ENCODE measurements around the gene SPATA31A6.
"Not testable (repeated sequence)": the region's sequence is repeated elsewhere in the genome, so short reads cannot be mapped to it uniquely, and the experiment has no call there.

SPATA31A6 gene

GRCh38 chr9:42183359-42183758 lies at the start of gene SPATA31A6:
Gene SPATA31A6 (plus strand): TSS chr9:42183659. CDS start chr9:42183688, 29 bp downstream.
- H3K27ac ChIP-seq; H3K4me3 ChIP-seq (ENCODE audit: low read depth, low read length); DNase-seq; H3K36me3 ChIP-seq; H3K9me3 ChIP-seq (ENCODE audit: severe bottlenecking); H3K27me3 ChIP-seq (ENCODE audit: insufficient read depth, low read depth, severe bottlenecking): not testable (repeated sequence)

- H3K27me3 ChIP-seq (ENCODE audit: insufficient read depth, low read depth, severe bottlenecking); H3K9me3 ChIP-seq (ENCODE audit: severe bottlenecking); H3K27ac ChIP-seq; H3K36me3 ChIP-seq; H3K4me3 ChIP-seq (ENCODE audit: low read depth, low read length): not testable (repeated sequence)
- DNase-seq: peak; percentile 29
- peak; percentile 23; the same call in 1 of the 2 replicates for TF ChIP-seq CTCF (IDR thresholded peaks at IDR 0.05; ENCODE audit: low read depth, low read length)
Observed at GRCh38 chr9:42160299-42160698, 23.2 kb upstream of the SPATA31A6 start.

- H3K27ac ChIP-seq, DNase-seq, H3K36me3 ChIP-seq: not testable (repeated sequence)
Observed at GRCh38 chr9:42219861-42220260, 36.4 kb downstream of the SPATA31A6 start.

GRCh38 chr9:42223230-42223629 lies 39.8 kb downstream of the SPATA31A6 start:
- H3K9me3 ChIP-seq (ENCODE audit: severe bottlenecking); DNase-seq; H3K4me3 ChIP-seq (ENCODE audit: low read depth, low read length); H3K27me3 ChIP-seq (ENCODE audit: insufficient read depth, low read depth, severe bottlenecking); H3K27ac ChIP-seq; H3K36me3 ChIP-seq: not testable (repeated sequence)

More at GRCh38 chr9:42219861-42220260, 36.4 kb downstream of the SPATA31A6 start:
- not testable (repeated sequence) for H3K9me3 ChIP-seq (ENCODE audit: severe bottlenecking); H3K4me3 ChIP-seq (ENCODE audit: low read depth, low read length); H3K27me3 ChIP-seq (ENCODE audit: insufficient read depth, low read depth, severe bottlenecking)

- not testable (repeated sequence) for H3K27me3 ChIP-seq (ENCODE audit: insufficient read depth, low read depth, severe bottlenecking); H3K27ac ChIP-seq; H3K4me3 ChIP-seq (ENCODE audit: low read depth, low read length); H3K36me3 ChIP-seq; DNase-seq; H3K9me3 ChIP-seq (ENCODE audit: severe bottlenecking)
Observed at GRCh38 chr9:42233031-42233430, 49.6 kb downstream of the SPATA31A6 start.

GRCh38 chr9:42234610-42235009 lies 51.2 kb downstream of the SPATA31A6 start:
- not testable (repeated sequence) for H3K27ac ChIP-seq; H3K9me3 ChIP-seq (ENCODE audit: severe bottlenecking); DNase-seq; H3K36me3 ChIP-seq; H3K4me3 ChIP-seq (ENCODE audit: low read depth, low read length); H3K27me3 ChIP-seq (ENCODE audit: insufficient read depth, low read depth, severe bottlenecking)

- not testable (repeated sequence) for H3K36me3 ChIP-seq; H3K9me3 ChIP-seq (ENCODE audit: severe bottlenecking); H3K27me3 ChIP-seq (ENCODE audit: insufficient read depth, low read depth, severe bottlenecking); DNase-seq; H3K4me3 ChIP-seq (ENCODE audit: low read depth, low read length); H3K27ac ChIP-seq
Observed at GRCh38 chr9:42235352-42235991, 52.0 kb downstream of the SPATA31A6 start.

GRCh38 chr9:42236097-42236496 lies 52.6 kb downstream of the SPATA31A6 start:
- not testable (repeated sequence) for H3K27ac ChIP-seq; H3K9me3 ChIP-seq (ENCODE audit: severe bottlenecking); H3K27me3 ChIP-seq (ENCODE audit: insufficient read depth, low read depth, severe bottlenecking); H3K36me3 ChIP-seq; DNase-seq; H3K4me3 ChIP-seq (ENCODE audit: low read depth, low read length)

- H3K27ac ChIP-seq; H3K36me3 ChIP-seq; DNase-seq; H3K4me3 ChIP-seq (ENCODE audit: low read depth, low read length); H3K9me3 ChIP-seq (ENCODE audit: severe bottlenecking); H3K27me3 ChIP-seq (ENCODE audit: insufficient read depth, low read depth, severe bottlenecking): not testable (repeated sequence)
Observed at GRCh38 chr9:42237381-42237780, 53.9 kb downstream of the SPATA31A6 start.

GRCh38 chr9:42238862-42239261 lies 55.4 kb downstream of the SPATA31A6 start:
- not testable (repeated sequence) for H3K36me3 ChIP-seq; DNase-seq; H3K27me3 ChIP-seq (ENCODE audit: insufficient read depth, low read depth, severe bottlenecking); H3K4me3 ChIP-seq (ENCODE audit: low read depth, low read length); H3K9me3 ChIP-seq (ENCODE audit: severe bottlenecking); H3K27ac ChIP-seq
